Amniotic stem cell (primary cell): Measurements from ENCODE around the gene XPO1.
"Not testable (repeated sequence)": the region's sequence is repeated elsewhere in the genome, so short reads cannot be mapped to it uniquely, and the experiment has no call there.

Source experiments
- DNase-seq: peaks from one replicate; lab custom pipeline; 2025; lab: John Stamatoyannopoulos, UW

Gene XPO1

GRCh38 chr2:61469424-61470121 lies 68.6 kb downstream of the XPO1 start:
- DNase-seq = no peak

GRCh38 chr2:61468231-61468630 lies 69.9 kb downstream of the XPO1 start:
- not testable (repeated sequence) for DNase-seq

- DNase-seq = no peak
Observed at GRCh38 chr2:61465045-61465444, 73.1 kb downstream of the XPO1 start.

GRCh38 chr2:61463769-61464475 lies 74.2 kb downstream of the XPO1 start:
- DNase-seq = no peak

GRCh38 chr2:61461404-61461803 lies 76.8 kb downstream of the XPO1 start:
- no peak for DNase-seq

- peak; percentile 41 for DNase-seq
Observed at GRCh38 chr2:61460163-61460562, 78.0 kb downstream of the XPO1 start.

- no peak for DNase-seq
Observed at GRCh38 chr2:61456746-61457420, 81.3 kb downstream of the XPO1 start.

- DNase-seq = no peak
Observed at GRCh38 chr2:61456070-61456745, 81.9 kb downstream of the XPO1 start.

GRCh38 chr2:61454972-61455371 lies 83.2 kb downstream of the XPO1 start:
- not testable (repeated sequence) for DNase-seq

- DNase-seq = no peak
Observed at GRCh38 chr2:61454383-61454782, 83.8 kb downstream of the XPO1 start.

GRCh38 chr2:61452392-61452791 lies 85.8 kb downstream of the XPO1 start:
- DNase-seq = no peak

- DNase-seq = no peak
Observed at GRCh38 chr2:61451178-61451577, 87.0 kb downstream of the XPO1 start.

GRCh38 chr2:61450144-61450543 lies 88.0 kb downstream of the XPO1 start:
- DNase-seq = no peak

GRCh38 chr2:61448229-61448628 lies 89.9 kb downstream of the XPO1 start:
- DNase-seq = no peak

- not testable (repeated sequence) for DNase-seq
Observed at GRCh38 chr2:61446971-61447370, 91.2 kb downstream of the XPO1 start.

- no peak for DNase-seq
Observed at GRCh38 chr2:61443342-61444041, 94.7 kb downstream of the XPO1 start.

- DNase-seq = no peak
Observed at GRCh38 chr2:61439241-61440002, 98.7 kb downstream of the XPO1 start.

GRCh38 chr2:61438670-61439069 lies 99.5 kb downstream of the XPO1 start:
- no peak for DNase-seq

GRCh38 chr2:61437170-61437569 lies 101.0 kb downstream of the XPO1 start:
- DNase-seq = no peak

- DNase-seq = no peak
Observed at GRCh38 chr2:61436092-61436491, 102.1 kb downstream of the XPO1 start.

- no peak for DNase-seq
Observed at GRCh38 chr2:61435291-61435690, 102.9 kb downstream of the XPO1 start.
